Skin of body (tissue), 2 donors: Measurements from ENCODE around the gene CYP26B1. TPM values are rescaled to one million over a fixed set of nuclear protein-coding genes. Genes with fewer than 3 reads are reported as not detected.

Experiments
- DNase-seq: peaks from one replicate; lab custom pipeline; 2025; lab: John Stamatoyannopoulos, UW
- total RNA-seq: library from RNA; depleted of rRNA; stranded (reverse); fragments of >200 nt; gene quantifications from one replicate; pipeline ENCODE4 v1.2.3, GENCODE V29; 2014

The CYP26B1 gene
- total RNA-seq, 1 donor from 2014 or later, result 25.9 TPM

DNA sequence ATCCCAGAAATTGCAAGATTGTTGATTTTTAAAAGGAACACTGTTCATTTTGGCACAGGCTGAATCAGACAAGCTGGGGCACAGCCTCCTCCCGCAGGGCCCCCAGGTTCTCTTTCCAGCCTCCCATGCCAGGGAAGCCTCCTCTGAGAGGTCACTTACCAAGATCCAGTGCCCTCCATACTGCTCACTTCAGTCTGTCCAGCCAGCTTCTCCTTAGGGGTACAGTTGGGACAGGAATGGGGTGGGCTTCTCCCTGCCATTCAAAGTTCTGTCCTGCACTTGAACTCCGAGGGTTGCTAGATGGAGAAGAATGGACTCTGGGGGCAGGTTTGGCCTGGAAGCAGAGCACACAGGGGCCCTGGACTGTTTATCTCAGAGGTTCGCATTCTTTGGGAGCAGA lies 7.5 kb upstream of the CYP26B1 start:
- no peak for DNase-seq

DNA sequence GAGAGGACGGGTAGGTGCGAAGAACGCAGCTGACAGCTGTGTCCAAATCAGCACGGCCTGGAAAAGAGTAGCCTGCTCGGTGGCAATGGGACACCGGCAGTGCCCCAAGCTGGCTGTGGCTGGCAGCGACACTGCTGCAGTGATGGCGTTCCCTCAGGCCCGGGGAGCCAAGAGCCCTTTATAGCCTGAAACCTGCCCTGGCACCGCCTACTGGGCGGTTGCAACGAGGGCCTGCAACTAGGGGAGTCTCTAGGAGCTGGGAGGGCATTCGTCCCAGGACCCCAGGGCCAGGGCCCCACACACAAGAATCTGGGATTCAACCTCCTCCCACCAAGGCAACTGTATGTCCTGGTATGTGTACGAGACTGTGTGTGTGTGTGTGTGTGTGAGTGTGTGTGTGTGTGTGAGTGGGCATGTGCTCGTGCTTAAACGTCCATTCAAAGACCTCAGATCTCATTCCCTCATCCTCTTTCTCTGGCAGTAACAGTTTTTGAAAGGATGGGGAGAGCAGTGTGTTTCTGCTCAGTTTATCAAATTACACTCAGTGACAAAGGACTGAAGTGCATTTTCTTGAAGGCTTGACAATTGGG lies 6.8 kb upstream of the CYP26B1 start:
- no peak for DNase-seq

DNA sequence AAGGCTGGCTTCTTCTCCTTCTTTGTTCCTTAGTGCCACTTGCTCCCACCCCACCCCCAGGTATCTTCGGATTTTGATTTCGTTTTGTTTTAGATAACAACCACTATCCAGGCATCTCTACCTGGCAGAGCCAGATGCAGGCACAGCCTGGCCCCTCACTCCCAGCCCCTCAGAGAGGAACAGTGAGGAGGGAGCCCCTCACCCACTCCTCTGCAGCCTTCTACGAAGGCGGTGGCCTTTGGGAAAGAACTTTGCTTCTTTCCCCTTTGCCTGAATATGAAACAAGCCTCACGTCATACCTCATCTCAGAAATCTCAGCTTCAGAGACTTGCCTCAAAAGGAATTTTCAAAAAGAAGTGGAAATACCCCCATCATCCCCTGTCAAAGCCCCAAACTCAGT lies 6.3 kb upstream of the CYP26B1 start:
- no peak for DNase-seq

DNA sequence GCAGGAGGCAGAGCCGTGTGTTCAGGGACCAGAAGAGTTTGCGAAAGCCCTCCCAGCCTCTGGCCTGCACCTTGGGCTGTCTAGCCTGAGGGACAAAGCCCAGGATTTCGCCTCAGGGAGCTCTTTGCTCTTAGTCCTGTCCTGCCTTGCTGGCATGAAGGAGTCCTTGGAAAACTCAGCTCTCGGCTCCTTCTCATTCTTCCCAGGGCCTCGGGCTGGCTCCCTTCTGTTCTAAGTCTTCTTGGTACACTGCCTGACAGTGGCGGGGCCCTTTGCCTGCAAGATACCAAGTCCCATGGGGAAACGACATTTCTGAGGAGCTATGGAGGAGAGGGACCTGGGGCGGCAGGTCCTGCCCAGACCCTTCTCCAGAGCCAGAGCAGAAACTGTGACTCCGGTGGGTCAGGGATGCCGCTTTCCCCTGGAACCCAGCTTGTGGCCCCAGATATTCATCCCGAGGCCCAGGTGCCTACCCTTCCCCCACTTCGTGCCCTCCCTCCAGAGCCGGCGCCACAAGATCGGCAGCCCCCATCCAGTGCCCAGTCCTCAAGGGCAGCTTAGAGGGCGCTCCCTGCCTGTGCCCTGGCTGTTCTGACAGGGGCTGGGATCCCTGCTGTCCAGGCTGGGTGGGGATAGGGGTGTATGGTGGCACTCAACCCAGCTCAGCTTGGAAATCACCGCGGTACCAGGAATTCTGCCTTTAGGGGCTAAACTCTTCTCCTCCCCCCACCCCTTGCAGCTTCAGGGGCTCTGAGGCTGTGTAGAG lies 5.5 kb upstream of the CYP26B1 start:
- DNase-seq, result no peak

DNA sequence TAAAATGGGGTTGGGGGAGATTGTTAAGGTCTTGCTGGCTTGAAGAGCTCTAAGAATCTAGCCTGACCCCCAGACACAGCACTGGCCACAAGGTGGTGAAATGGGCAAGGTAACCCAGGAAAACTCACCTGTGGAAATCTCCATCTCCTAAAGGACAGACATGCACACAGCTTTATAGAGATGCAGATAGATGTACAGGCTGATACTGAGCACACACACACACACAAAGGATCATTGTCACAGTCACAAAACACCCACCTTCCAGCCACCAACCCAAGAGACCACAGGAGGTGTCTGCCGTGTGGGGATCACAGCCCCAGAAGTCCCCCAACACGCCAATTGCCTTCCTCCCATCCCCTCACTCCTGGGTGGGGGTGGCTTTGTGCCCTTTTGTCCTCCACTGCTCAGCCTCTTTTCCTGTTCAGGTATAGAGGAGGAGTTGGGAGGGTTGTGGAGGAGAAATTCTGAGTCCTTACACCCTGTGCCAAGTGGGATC lies 3.2 kb upstream of the CYP26B1 start:
- DNase-seq, result no peak

DNA sequence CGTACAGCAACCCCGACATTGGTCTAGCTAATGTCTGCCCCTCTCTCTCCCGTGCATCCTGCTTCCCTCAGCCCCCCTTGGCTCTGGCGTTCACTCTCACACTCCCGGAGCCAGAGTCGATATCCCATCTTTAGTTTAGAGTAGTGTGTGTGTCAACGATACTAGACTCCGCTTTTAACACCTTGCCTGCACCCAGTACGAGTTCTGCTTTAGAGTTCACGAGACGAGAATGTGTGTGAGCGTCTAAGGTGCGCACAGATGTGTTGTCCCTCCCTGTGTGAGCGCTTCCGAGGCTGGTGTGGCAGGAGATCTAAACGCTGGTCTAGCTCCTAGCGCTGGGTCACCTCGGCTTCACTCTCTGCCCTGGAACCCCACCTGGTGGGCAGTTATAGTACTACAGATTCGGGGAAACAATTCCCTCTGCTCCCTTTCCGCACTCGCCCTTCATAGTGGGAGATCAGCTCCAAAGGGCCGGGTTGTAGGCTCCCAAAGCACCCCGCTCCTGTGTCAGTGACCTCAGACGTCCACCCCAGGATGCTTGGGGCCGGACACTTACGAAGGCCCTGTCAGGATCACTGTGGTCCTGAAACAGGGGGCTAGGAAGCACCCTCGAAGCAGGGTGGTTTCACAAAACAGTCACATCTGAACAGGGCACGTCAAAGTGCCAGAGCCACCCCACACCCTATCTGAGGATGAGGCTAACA lies 2.6 kb upstream of the CYP26B1 start:
- peak; percentile 86 for DNase-seq

DNA sequence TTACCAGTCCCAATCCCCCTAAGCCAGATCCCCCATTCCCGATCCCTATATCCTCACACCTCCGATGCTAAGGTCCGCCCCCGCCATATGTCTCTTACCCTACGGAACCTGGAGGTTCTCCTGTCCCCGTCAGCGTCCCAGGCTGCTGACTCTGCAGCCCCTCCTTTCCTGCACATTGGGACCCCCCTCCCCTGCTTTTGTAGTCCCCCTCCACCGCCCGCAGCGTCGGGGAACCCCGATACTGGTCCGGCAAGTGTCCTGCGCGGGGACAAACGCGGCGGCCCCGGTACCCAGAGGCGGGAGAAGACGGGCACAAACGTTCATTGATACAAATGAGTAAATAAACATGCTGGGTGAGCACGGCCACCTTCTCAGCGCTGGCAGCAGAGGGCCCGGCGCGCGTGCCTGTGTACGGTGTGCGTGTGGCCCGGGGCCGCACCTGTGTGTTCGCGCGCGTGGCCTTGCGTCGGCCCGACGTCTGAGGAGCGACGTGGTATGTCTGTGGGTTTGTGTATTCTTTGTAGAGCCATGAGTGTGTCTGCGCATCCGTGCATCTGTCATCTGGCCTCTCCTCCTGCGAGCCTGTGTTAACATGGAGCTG lies 2.0 kb upstream of the CYP26B1 start:
- DNase-seq, result no peak

DNA sequence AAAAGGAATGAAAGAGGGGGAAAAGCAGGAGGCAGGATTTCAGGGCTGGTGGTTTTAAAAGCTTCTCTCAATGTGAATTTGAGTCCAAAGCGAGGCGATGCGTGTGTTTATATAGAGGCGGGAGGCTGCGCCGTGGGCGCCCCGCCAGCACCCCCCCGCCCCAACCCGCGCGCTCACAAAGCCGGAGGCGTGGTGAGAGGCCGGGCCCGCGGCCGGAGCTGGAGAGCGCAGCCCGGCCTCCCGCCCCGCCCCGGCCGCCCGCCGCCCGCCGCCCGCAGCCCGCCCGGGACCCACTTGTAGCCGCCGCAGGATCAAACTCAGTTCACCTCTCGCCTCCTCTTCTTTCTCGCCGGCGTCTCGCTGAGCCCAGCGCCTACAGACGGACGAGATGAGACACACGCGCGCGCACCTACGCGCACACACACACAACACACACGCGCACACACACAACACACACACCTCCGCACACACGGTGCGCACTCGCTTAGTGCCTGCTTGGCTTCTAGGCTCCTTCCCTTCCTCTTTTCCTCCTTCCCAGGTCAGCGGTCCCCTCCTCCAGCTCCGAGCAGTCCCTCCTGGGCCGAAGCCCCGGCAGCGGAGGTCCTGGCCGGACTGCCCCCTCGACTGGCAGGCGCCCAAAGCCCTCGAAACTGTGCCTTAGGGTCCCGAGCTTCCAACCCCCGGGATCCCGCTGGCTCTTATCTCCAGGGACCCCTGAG lies 1.3 kb upstream of the CYP26B1 start:
- DNase-seq, result peak; percentile 41

DNA sequence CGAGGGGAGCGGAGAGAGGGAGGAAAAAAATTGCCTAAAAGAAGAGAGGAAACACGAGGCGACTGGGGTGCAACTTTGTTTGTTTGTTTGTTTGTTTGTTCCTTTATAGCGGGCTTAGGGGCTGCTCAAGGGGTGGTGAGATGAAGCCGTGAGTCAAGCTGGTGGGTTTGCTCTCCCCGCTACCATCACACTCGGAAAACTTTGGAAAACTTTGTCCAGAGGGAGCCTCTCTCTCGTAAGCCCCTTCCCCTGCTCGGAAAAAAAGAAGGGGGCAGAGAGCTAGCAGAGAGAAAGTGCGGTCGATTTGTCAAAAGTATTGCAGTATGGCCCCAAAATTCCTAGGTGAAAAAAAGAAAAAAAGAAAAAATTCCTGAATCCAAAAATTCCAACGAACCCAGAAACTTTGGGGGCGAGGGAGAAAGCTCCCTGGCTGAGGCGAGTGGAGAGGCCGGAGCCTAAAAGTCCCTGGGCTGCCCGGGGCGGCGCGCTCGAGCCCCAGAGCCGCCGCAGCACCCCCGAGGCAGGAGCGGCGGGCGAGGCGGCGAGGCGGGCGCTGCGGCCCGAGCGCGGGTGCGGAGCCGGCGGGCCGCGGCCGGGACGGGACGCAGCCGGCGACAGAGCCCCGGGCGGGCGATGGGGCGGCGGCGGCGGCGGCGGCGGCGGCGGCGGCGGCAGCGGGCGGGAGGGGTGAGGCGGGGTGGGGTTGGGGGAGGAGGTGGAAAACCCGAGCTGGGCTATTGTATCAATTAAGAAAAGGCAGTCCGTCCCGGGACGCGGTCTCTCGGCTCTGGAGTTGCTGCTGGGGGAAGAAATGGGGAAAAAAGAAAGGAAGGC lies 558 bp upstream of the CYP26B1 start:
- DNase-seq, result no peak

DNA sequence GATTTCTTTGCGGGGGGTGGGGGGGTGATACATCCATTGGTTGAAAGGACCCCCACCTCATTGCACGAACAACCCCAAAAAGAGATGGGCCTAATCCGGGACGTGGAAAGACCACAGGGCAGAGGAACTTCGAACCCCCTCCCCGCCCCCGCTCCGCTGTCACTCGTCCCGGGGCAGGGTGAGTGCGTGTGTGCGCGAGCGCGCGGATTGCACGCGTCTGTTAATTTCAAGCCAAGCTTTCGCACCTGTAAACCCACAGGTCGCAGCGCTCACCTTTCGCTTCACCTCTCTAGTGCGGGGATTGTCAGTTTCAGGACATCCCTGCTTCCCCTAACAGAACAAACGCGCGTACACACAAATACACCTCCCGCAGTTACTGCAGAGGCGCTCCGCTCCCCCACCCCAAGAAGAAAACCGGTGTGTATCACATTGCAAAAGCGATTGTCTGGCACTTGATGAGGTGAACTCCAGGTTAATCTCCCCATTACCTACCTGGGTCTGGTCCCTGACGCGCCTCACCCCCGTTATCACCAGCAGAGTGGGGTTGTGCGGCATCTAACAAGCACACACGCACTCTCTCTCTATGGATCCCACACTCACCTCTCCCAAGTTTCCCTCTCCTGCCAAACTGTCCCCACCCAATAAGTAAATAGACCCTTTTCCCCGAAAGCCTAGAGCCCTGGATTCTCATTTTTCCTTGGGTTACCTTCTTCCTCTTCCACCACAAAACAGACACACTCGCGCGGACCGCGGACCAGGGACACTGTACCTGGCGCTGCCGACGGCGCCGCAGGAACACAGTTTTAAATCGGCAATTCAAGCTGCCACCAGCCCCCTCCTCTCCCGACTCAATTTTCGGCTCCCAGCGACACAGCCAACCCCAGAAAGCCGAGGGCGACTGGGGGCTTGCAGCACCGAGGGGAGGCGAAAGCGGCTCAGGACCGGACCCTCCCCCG lies 1.0 kb downstream of the CYP26B1 start:
- no peak for DNase-seq

DNA sequence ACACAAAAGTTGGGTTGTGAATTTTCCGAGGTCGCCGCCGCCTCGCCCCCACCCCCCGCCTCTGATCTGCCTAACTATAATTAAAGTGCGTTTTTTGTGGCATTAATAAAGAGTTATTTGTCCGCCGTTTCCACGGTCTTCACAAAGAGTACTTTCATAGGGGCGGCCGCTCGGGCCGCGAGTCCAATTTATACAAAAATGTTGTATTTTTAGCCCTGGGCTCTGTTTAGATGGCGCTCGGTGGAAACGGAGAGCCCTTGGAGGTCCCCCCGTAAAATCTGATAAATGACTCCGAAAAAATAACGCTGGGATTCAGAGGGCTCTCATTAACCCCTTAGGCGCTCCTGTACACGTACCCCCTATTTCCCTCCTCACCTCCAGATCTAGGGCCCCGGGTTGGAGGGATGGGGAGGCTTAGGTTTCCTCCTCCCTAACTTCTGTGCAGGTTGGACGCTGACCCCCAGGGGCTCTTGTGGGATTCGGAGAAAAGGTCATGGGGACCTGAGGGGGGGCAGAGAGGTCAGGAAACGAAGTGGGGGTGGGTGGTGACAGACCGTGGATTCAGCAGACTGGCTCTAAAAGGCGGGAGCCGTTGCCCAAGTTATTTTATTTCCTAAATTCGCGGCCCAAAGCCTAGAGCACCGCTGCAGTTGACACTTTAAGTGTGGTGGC lies 1.9 kb downstream of the CYP26B1 start:
- DNase-seq, result no peak

DNA sequence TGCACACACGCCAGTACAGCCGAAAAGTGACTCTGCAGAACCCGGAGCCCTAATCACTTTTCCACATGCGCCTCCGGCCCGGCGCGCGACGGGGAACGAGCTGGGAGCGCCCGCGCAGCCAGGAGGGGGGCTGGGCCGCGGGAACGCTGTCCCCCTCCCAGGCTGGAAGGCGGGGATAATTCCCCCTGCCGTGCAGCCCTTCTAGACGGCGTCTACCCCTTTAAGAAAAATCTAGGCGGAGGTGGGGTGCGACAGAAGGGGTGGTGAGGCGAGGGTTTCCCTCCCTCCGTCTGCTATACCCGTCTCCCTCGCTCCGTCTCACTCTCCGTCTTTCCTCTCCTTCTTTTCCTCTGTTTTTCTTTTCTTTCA lies 2.4 kb downstream of the CYP26B1 start:
- peak; percentile 81 for DNase-seq

DNA sequence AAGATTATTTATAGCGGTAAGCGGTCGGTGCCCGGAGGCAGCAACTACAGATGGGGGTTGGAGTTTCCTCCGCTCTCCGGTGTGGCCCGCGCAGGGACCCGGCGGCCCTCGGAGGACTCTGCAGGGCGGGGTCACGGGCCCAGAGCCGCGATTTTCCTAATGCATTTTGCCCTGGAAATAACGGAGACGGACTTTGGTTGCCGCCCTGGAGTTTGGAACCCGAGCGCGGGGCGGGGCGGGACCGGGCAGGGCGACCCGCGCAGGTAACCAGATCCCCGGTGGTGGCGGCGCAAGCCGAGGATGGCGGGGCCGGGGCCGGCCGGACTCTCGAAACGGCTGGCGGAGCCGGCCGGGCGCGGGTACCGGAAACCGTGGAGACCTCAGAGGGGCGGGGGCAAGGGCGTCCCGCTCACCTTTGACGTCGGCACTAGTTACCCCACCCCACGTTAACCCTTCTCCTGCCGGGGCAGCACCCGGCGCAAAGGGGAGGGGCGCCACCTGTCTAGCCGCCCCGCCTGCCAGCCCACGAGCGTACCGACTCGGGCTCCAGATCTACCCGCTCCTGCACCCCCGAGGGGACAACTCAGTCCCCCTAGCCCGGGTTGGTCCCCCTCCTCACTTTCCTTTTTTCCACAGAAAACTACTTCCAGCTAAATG lies 2.9 kb downstream of the CYP26B1 start:
- peak; percentile 54 for DNase-seq

DNA sequence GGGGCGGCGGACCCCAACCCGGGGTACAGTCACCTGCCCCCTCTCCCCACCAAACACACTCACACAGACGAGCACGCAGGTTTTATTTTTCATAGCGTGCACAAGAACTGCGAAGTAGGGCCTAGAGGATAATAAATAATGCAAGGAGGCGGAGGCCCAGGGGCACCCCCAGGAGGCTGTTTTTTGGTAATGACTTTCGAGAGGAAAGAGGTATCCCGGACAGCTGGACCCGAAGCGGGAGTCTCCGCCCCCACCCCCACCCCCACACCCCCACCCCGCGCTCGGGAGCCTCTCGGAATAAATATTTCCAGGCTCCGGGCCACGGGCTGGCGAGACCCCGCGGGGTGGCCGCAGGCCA lies 3.4 kb downstream of the CYP26B1 start:
- no peak for DNase-seq

DNA sequence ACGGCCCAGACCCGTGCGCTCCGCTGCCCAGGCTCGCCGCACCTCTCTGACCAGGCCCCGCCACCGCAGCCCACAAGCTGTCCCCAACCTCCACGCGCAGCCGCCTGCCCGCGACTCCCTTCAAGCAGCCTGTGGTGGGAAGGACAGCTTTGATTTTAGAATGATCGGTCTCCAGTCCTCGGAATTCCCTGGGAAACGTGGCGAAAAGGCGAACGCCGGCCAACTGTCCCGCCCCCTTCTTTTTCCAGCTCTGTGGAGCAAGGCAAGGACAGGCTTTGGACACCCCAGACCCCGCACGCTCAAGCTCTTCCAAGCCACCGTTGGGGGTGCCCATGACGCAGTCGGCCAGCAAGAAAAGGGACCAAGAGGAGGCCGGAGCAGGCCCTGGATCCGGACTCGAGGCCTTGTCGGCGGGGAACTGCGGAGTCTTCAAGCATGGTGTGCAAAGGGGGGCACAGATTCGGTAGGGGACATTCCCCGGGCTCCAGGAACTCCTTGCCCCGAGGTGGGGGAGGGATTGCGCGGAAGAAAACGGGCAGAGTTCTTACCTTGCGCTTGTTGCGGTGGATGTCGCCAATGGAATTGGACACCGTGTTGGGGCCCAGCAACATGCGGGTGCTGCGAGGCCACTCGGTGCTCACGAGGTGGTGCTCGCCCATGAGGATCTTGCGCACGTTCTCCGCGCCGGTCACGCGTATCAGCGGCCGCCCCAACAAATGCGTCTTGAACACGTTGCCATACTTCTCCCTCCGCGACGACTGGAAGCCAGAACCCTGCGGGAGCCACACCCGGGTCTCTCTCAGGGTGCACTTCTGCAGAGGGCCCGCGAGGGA lies 4.0 kb downstream of the CYP26B1 start:
- peak; percentile 15 for DNase-seq

DNA sequence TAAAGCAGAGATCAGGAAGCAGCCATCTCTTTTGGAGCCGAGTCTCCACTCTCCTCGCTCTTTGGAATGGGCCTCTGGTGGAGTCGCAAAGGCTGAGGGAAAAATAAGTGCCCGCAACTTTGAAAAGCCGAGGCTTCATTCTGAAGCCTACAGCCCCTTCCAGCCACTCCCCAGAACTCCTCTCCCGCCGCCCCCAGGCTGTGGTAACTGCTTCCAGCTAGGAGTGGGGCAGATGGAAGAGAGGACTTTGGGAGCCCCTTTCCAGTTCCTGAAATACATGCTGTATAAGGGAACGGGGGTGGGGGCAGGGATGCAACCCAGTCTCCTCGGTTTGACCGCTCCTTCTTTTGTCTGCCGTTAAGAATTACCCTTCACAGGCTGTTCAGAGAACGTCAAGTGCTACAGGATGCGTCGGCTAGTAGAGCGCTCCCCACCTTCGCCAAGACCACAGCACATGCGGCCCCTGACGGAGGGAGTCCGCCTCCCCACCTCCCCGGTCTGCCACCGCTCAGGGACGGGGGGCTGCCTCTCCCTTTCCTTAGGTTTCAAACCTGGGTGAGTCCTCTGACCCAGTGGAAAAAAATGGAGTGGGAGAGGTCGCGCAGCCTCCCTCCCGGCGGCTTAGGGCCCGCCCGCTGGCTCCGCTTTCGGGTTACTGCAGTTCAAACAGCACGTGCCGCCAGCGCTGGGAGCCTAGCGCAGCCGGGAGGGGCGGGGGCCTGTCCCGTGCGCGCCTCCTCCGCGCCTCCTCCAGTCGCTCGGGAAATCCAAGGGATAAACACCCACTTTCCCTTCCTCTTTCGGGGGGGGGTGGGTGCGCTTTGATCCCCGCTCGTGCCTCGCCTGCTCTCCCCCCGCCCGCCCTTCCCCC lies 4.9 kb downstream of the CYP26B1 start:
- peak; percentile 73 for DNase-seq
